Activated T-cell treated with anti-CD3 and anti-CD28 coated beads for 48 hours (primary cell): ENCODE data around the gene ARHGEF10L.

Experiments
- DNase-seq: peaks from one replicate; pipeline ENCODE4 v3.0.0-alpha.2; 2020; ENCODE audit warnings: low read depth

ARHGEF10L gene

GRCh38 chr1:17523321-17524041, 16.0 kb upstream of the ARHGEF10L start:
- DNase-seq = no peak

- DNase-seq = no peak
Observed at GRCh38 chr1:17524645-17525044, 14.9 kb upstream of the ARHGEF10L start.

- DNase-seq = no peak
Observed at GRCh38 chr1:17525996-17526686, 13.4 kb upstream of the ARHGEF10L start.

GRCh38 chr1:17527036-17527914, 12.2 kb upstream of the ARHGEF10L start:
- no peak for DNase-seq

- DNase-seq = no peak
Observed at GRCh38 chr1:17529381-17529780, 10.1 kb upstream of the ARHGEF10L start.

GRCh38 chr1:17531343-17531681, 8.2 kb upstream of the ARHGEF10L start:
- DNase-seq = no peak

GRCh38 chr1:17531682-17532487, 7.6 kb upstream of the ARHGEF10L start:
- no peak for DNase-seq

GRCh38 chr1:17533201-17533600, 6.3 kb upstream of the ARHGEF10L start:
- DNase-seq = no peak

GRCh38 chr1:17535300-17535936, 4.1 kb upstream of the ARHGEF10L start:
- DNase-seq = no peak

- DNase-seq = no peak
Observed at GRCh38 chr1:17538010-17538409, 1.5 kb upstream of the ARHGEF10L start.

GRCh38 chr1:17538428-17539117, 925 bp upstream of the ARHGEF10L start:
- no peak for DNase-seq

GRCh38 chr1:17539118-17539476, 401 bp upstream of the ARHGEF10L start:
- DNase-seq = no peak

GRCh38 chr1:17540255-17541001, 930 bp downstream of the ARHGEF10L start:
- no peak for DNase-seq

GRCh38 chr1:17542645-17543044, 3.1 kb downstream of the ARHGEF10L start:
- no peak for DNase-seq

GRCh38 chr1:17544776-17545350, 5.4 kb downstream of the ARHGEF10L start:
- no peak for DNase-seq

GRCh38 chr1:17545356-17545755, 5.9 kb downstream of the ARHGEF10L start:
- DNase-seq = no peak

- DNase-seq = no peak
Observed at GRCh38 chr1:17546946-17547670, 7.6 kb downstream of the ARHGEF10L start.

GRCh38 chr1:17549384-17549783, 9.9 kb downstream of the ARHGEF10L start:
- DNase-seq = no peak
